NCI-H2196 (cell line): ENCODE data around the gene CEP85.
A peak's percentile ranks its signal among the peaks of the same experiment; 100 is the strongest.

ENCODE experiments used
- DNase-seq: peaks from one replicate; lab custom pipeline; 2025; ENCODE audit not compliant: unreplicated experiment; lab: John Stamatoyannopoulos, UW

Gene CEP85

GRCh38 chr1:26233903-26234643, at the start of gene CEP85:
Gene CEP85 (plus strand): TSS chr1:26234200. CDS start chr1:26239784, 5,584 bp downstream.
- peak; percentile 98 for DNase-seq

- no peak for DNase-seq
Observed at GRCh38 chr1:26184883-26185282, 49.1 kb upstream of the CEP85 start.

GRCh38 chr1:26187882-26188281, 46.1 kb upstream of the CEP85 start:
- no peak for DNase-seq

DNA sequence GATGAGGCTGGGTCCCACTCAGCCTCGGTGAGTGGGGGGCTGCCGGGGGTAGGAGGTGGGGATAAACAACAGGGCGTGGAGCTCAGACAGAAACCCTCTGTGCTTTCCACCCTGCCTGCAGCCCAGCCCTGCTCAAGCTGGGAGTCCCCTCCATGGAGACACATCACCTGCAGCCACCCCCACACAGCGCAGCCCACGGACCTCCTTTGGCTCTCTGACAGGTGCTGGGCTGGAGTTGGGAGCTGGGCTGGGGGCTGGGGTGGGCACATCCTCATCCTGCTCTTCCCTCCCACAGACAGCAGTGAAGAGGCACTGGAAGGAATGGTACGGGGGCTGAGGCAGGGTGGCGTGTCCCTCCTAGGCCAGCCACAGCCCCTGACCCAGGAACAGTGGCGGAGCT, 45.5 kb upstream of the CEP85 start:
- DNase-seq: no peak

GRCh38 chr1:26189331-26189730, 44.7 kb upstream of the CEP85 start:
- no peak for DNase-seq

DNA sequence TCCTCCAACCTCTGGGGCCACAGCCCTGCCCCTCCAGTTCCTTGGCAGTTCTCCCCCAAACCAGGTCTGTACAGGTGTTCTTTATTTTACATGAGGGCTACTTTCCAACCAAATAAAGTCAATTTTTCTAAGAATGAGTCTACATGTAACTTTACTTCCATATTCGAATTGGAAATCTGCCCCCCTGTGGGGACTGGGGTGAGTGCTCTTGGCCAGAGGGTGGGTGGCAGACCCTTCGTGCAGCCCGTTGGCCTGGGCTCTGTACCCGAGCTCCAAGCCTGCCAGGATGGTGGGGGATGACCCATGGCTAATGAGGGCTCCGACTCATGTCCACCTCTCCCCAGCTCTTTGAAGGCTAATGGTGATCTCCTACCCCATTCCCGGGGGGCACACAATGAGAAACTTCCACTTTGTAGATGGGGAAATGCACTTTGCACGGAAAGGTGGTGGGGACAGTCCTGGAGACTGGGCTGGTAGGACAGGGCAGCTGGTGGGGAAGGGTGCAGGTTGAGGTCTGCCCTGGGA, 44.2 kb upstream of the CEP85 start:
- no peak for DNase-seq

DNA sequence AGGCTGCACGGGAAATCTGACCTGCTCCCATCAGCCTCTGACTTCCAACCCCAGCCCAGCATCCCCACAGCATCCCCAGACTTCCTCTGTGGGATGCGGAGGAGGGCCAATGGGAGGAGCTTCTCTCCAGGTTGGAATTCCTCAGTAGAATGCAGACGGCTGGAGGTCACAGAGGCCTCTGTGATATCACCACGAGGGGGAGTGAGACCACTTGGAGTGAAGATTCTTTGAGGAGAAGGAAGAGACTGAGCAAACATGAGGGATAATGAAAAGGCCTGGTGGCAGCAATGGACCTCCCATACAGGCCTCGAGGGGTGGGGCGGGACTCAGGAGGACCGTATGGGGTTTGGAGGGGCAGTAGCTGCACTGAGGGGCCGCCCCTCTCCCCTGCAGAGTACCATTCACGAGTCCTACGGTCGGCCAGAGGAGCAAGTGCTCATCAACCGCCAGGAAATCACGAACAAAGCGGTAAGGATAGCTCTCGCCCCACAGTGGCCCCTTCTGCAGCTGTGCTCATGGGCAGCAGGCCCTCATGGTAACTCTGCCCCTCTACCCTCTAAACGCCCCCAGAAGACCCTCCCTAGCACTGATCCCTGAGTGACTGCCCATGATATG, 43.5 kb upstream of the CEP85 start, which contains the start of gene CATSPER4:
Gene CATSPER4 (plus strand): TSS at position 230 of the 615 bp plus-strand sequence. CDS start 26 bp downstream, at position 256.
- no peak for DNase-seq

DNA sequence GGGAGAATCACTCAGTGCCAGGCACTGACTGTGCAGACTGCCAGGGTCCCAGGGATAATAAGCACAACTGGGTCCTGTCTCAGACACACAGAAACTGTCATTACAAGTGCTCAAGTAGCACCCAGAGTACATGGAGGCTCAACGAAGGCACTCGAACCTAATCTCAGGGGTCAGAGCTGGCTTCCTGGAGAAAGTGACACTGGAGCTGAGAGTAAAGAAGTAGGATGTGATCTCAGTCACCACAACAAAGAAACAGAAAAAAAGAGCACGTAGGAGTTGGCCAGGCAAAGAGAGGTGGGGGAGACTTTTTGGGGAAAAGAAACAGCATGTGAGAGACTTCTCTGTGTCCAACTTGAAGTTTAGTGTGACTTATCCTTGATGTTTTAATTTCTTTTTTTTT, 42.3 kb upstream of the CEP85 start:
- DNase-seq: no peak

DNA sequence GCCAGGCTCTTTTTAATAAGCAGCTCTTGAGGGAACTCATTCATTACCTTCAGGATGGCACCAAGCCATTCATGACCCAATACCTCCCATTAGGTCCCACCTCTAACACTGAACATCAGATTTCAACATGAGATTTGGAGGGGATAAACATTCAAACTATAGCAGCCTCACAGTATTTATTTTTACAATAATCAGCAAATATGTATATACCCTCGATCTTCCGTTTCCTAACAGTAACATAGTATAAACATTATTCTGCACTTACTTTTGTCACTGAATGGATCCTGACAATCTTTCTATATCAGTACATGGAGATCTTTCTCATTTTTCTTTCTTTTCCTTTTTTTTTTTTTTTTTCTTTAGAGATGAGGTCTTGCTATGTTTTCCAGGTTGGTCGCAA, 38.2 kb upstream of the CEP85 start:
- no peak for DNase-seq

DNA sequence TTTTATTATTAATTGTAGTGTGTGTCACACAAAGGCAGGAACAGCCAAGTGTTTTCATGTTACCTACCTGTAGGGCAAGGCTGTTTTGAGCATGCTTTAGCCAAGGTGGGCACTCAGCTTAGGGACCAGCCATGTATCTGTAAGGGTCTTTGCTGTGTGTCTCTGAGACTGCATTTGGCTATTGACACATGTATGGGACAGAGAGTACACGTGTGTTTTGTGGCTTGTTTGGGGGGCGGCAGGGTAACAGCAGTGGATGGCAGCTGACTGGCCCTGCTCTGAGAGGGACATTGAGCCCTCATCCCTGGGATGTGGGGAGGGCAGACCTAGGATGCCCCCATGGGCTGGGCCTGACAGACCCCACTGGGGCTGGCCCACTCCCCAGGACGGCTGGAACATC, 36.7 kb upstream of the CEP85 start:
- DNase-seq: no peak

DNA sequence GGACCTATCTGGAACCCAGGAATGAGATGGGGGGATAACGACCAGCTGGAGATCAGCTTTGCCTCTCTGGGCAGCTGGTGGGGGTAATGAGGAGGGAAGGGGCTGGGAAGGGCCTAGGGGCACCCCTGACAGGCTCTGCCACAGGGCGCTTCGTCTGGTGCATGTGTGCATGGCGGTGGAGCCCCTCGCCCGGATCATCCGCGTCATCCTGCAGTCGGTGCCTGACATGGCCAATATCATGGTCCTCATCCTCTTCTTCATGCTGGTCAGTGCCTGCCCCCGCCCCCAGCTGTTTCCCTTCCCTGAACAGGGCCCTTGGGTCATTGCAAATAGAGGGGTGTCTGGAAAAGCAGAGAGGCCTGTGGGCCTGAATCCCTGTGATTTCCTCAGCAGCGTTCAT, 36.2 kb upstream of the CEP85 start:
- no peak for DNase-seq

- no peak for DNase-seq
Observed at GRCh38 chr1:26200413-26200812, 33.6 kb upstream of the CEP85 start.

DNA sequence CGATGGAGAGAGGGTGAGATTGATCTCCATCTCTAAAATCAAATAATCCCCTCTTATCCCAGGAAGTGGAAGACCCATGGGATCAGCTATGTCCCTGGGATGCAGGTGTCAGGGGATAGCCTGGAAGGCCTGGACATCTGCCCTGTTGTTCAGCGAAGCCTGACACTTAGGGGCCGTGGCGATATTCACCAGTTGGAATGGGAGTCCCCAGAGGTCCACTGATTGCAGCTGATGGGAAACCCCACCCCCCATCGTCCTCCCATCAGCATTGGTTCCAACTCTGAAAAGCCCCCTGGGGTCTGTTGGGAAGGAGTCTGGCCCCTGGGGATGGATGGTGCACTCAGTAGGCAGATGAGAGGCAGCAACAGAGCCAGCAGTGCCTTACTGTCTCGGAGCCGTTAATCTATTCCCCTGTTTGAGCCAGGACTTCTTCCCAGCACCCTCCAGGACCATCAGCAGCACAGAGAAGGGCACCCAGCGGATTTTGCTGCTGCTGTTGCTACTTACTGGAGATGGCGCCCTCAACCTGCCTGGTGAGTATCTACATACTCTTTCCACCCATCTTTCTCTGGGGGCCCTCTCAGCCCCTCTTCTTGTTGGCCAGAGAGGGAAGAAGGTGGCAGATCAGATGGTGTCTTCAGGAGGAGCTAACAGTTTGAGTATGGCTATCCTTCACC, 30.2 kb upstream of the CEP85 start:
- no peak for DNase-seq

DNA sequence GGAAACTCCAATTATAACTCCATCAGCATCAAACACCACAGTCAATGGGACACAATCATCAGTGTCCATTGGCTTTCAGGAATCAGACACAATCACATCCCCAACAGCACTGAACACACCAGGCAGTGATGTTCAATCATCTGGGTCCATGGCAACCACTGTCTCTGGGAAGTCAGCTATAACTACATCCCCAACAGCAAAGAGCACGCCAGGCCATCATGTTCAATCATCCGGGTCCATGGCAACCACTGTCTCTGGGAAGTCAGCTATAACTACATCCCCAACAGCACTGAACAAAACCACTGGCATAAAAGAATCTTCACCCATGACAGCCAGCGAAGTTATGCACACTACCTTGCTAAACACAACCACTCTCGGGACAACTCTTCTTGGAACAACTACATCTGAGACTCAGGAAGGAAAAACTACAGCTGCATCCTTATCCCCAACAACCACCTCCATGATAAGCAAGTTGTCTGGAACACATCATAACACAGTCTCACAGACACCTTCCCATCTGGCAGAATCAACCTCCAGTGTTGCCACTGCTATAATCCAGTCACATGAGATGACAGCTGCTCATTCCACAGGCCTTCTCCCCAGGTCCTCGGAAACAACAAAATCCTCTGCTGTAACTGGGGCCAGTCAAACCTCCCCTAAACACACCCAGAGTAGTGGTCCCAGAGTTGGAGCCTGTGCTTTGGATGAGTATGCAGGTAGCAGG, 23.7 kb upstream of the CEP85 start:
- DNase-seq: no peak

DNA sequence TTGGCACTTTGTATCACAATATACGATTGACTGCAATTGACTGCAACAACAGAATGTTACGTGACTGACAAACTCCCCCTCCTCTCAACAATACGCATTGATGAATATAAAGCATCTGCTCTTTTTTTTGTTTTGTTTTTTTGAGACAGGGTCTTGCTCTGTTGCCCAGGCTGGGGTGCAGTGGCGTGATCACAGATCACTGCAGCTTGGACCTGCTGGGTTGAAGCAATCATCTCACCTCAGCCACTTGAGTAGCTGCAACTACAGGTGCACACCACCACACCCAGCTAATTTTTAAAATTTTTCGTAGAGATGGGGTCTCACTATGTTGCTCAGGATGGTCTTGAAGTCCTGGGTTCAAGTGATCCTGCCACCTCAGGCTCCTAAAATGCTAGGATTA, 21.3 kb upstream of the CEP85 start:
- DNase-seq: no peak

DNA sequence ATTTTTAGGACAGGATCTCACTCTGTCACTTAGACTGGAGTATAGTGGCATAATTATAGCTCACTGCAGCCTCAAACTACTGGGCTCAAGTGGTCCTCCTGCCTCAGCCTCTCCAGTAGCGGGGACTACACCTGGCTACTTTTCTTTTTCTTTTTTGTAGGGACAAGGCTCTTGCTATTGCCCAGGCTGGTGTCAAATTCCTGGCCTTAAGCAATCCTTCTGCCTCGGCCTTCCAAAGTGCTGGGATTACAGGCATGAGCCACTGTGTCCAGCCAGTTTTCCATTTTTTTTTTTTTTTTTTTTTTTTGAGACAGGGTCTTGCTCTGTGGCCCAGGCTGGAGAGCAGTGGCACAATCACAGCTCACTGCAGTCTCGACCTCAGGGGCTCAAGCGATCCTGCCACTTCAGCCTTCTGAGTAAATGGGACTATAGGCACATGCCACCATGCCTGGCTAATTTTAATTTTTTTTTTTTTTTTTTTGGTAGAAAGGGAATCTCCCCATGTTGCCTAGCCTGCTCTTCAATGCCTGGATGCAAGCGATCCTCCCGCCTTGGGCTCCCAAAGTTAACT, 20.6 kb upstream of the CEP85 start:
- DNase-seq: no peak

DNA sequence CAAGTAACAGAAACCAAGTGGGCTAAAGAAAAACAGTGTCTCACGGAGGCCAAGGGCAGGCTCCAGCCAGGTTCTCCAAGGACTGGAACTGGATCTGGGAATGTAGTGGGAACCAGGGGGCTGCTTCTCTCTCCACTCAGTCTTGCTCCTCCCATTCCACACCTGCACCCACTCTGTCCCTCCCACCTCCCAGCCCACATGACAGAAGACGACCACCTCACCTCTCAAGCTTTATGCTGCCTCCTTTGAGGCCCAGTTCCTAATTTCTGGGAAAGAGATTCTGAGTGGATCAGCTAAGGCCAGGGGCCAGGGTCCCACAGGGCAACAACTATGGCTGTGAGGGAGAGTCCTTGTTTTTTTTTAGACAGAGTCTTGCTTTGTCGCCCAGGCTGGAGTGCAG, 18.8 kb upstream of the CEP85 start:
- no peak for DNase-seq

DNA sequence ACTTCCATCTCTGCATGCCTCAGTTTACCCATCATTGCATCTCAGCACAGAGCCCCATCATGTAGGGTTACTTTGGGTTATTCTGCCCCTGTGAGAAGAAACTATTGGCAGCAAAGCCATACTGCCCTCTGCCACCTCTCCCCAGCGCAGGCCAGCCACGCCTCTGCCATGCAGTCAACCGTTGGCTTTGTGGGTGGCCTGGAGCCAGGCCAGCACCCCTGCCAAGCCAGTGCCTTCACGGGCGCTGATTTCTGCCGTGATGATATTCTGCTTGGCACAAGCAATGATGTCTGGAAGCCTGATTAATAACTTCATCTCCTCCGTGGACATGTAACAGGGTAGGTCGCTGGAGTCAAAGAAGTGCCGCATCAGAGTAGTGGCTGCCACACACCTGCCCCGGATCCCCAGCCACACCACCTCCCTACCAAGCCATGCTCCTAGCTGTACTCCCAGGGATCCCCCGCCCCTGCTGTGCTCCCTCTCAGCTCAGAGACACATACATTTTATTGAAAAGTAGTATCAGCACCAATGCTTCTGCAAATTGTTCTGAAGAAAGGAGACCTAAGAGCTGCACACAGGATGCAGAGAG, 15.0 kb upstream of the CEP85 start:
- DNase-seq: peak; percentile 19

DNA sequence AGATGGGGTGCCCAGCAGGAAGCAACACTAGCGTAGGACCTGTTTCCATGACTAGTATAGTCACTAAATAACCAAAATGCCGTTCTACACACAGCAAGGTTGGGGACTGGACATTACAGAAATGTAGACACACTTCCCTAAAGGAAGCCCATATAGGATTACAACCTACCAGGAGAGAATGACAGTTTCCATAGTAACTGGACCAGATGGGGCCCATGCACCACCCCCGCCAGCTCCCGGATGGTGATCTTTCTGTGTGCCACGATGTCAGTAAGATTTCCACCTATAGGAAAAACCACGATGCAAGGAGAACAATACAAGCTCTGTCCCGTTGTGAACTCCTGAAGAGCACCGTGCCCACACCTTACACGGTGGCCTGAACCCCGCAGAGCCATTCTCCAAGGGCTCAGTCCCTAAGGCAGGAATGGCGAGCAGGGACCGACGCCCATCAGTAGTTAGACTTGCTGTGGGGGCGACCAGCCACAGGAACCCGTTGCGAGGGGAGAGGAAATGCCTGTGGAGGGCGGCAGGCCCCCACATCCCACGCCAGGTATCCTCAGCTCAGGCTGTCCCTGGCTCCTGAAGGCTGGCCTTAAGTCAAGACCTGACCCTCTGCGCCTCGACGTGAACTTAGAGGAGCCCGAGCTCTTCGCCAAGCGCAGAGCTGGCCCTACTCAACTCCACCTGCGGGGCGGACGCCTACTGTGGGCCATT, 13.6 kb upstream of the CEP85 start:
- DNase-seq: no peak

- no peak for DNase-seq
Observed at GRCh38 chr1:26221094-26221493, 12.9 kb upstream of the CEP85 start.
